ENCODE data around the gene CHIT1.

Gene CHIT1

GRCh38 chr1:203229471-203230135 is at the start of gene CHIT1:
Gene CHIT1 (minus strand): TSS chr1:203229673. CDS start chr1:203229636, 37 bp downstream.
- in situ Hi-C loops (cut with HindIII; ENCODE audit: low pct_ligation_motif_present, low pct_unique_long_range_greater_than_20kb, low sequenced_read_pairs), result no loop called here
- DNase-seq, result no peak

DNA sequence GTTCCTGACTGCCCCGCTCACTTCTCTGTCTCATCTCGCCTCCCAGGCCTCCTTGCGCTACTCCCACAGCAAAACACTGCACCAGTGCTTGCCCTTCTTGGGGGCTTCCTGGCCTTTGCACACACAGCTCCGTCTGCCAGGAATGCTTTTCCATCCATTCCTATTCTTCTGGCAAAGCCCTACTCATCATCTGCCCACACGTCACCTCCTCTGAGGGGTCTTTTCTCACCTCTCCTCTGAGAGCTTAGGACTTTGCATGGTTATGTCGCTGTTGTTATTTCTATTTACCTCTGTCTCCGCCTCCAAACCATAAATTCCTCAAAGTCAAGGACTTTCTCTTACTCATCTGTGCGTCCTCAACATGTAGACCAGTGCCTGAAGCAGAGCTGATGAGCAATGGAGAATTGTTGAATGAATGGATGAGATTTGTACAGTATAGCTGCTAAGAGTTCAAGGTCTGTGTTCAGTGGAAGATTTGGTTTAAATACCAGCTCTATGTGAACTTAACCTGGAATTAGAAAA is 49.5 kb upstream of the CHIT1 start:
- in situ Hi-C loops (cut with HindIII; ENCODE audit: low pct_ligation_motif_present, low pct_unique_long_range_greater_than_20kb, low sequenced_read_pairs), result no loop called here
- no peak for DNase-seq

DNA sequence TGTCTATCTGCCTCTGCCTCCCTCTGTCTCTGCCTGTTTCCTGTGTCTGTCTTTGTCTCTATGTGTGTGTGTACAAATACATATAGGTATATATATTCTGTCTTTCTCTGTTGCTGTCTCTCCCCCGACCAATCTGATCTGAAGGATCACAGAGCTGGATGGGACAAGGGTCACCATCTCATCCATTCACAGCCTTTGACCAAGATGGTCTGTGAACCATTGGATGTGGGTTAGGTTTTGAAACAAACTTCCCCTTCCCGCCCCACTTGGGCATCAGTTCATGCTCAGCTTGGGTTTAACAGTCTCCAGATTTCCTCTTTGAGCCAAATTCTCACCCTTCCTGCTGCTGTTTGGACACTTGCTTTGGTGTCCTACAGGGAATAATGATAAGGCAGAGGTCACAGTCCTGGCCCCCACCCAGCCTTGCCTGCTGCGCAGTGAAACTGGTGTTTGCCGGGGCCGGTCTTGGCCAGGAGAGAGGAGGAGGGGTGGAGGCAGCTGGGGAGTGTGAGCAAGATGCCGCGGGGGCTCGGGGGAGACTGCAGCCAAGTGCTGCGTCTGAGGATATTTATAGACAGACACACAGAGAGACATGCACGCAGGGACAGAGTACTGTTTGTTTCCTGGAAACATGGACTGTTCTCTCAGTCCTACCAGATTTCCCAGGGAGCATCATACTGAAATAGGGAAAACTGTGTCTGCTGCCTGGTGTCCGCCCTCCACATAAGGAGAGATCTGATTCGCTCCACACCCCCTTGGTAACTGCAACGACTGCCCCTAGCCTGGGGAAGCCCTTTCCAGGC is 48.8 kb upstream of the CHIT1 start:
- no peak for DNase-seq

DNA sequence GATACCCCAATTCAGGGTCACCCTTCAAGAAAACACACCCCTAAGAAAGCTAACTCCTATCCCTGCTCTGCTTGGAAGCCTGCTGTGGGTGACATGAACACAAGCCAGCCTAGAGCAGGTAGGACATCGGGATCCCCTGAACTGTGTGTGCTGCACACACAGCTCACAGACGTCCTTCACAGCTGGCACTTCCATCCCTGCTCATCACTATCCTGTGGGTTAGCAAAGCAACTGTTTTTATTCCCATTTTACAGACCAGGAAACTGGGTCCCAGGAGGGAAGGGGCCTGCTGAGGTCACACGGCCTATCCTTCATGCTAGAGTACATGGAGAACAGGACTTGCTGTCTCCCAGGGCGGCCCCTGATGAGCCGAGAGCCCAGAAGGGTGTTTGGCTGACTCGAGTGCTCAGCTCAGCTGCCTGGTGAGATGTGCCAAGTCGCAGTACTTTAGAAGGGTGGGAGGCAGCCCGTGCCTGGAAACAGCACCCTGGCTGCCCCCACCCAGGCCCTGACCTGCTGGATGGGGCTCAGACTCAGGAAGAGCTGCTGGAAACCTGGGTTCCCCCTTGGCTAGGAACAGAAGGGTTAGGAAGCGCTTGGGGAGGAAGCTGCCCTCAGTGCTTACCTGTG is 47.6 kb upstream of the CHIT1 start:
- no peak for DNase-seq
- in situ Hi-C loops (cut with HindIII; ENCODE audit: low pct_ligation_motif_present, low pct_unique_long_range_greater_than_20kb, low sequenced_read_pairs), result no loop called here

More for the DNA sequence above, 48.8 kb upstream of the CHIT1 start:
- in situ Hi-C loops (cut with HindIII; ENCODE audit: low pct_ligation_motif_present, low pct_unique_long_range_greater_than_20kb, low sequenced_read_pairs), result no loop called here

- DNase-seq, result no peak
- in situ Hi-C loops (cut with HindIII; ENCODE audit: low pct_ligation_motif_present, low pct_unique_long_range_greater_than_20kb, low sequenced_read_pairs), result no loop called here
Observed at GRCh38 chr1:203276408-203276807, 46.9 kb upstream of the CHIT1 start.

DNA sequence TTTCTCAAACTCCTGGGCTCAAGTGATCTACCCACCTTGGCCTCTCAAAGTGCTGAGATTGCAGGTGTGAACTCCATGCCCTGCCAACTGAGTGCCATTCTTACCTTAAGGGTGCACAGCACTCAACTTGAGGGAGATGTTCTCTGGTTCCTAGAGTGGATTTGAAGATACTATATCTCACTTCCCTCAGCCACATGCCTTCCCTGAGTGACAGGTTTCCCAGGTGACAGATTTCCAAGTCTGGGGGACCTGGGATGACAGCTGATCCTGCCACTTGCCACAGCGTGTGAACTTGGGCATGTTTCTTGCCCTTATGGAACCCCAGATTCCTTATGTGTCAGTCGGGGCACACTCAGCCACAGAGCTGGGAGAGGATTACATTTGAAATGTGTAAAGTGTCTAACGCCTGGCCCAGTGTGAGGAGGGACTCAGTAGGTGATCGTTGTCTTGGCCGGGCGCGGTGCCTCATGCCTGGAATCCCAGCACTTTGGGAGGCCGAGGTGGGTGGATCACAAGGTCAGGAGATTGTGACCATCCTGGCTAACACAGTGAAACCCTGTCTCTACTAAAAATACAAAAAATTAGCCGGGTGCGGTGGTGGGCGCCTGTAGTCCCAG is 46.3 kb upstream of the CHIT1 start:
- no peak for DNase-seq
- in situ Hi-C loops (cut with HindIII; ENCODE audit: low pct_ligation_motif_present, low pct_unique_long_range_greater_than_20kb, low sequenced_read_pairs), result no loop called here

- in situ Hi-C loops (cut with HindIII; ENCODE audit: low pct_ligation_motif_present, low pct_unique_long_range_greater_than_20kb, low sequenced_read_pairs), result no loop called here
- DNase-seq, result no peak
Observed at GRCh38 chr1:203274603-203275381, 45.3 kb upstream of the CHIT1 start.

DNA sequence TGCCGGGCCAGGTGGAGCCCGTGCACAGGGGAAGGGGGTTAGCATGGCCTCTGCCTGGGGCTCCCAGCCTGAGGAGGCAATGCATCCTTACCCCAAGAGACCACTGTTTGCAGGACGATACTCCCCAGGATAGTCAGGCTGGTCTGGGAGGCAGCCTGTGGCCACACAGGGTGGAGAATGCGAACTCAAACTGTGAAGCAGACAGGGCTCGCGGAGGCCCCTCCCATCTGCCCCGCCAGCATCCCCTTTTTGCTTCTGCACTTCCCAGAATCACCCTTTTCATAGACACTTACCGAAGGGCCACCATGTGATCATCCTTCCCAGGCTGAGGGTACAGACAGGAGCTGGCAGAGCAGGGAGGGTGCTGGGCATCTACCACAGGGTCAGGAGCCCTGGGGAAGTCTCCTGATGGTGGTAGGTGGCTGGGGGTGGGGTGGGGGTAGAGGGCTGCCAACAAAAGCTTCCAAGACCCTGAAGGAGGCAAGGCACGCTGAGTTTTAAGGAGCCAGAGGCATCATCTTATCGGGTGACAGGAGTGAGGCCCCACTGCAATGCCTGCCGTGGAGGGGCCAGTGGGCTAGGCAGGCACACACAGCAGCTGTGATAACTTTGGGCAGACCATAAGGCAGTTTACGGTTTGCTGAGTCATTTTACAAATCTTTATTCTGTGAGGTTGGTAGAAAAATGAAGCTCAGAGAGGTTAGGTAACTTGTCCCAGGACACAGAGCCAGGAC is 44.6 kb upstream of the CHIT1 start:
- in situ Hi-C loops (cut with HindIII; ENCODE audit: low pct_ligation_motif_present, low pct_unique_long_range_greater_than_20kb, low sequenced_read_pairs), result no loop called here
- no peak for DNase-seq

DNA sequence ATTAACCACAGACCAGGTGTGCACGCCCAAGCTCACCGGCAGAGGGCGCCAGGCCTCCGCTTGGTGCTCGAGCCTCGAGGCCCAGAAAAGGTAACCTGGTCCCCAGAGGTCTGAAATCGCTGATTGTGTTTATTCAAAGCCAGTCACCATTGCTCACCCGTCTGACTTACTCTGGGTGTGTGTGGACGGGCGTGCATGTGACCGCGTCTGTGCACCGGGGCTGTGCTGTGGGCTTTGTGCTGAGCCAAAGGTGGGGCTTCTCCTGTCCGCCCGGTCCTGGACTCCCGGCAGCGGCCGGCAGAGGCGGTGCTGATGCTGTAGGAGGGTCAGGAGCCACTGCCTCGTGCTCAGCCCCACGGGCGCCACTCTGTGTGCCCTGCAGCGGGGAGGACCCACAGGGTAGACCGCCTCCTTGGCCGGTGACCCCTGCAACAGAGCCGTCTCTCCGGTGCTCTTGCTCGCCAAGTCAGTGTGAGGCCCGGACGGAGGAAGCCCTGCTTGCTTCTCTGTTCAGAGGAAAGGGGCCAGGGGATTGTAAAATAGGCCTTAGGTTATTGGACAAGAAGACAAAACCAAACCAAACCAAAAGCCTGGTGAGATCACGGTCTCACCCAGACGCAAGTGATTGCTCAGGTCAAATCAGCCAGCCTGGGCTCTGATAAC is 43.9 kb upstream of the CHIT1 start:
- in situ Hi-C loops (cut with HindIII; ENCODE audit: low pct_ligation_motif_present, low pct_unique_long_range_greater_than_20kb, low sequenced_read_pairs), result no loop called here
- peak; percentile 76 for DNase-seq

- in situ Hi-C loops (cut with HindIII; ENCODE audit: low pct_ligation_motif_present, low pct_unique_long_range_greater_than_20kb, low sequenced_read_pairs), result no loop called here
- no peak for DNase-seq
Observed at GRCh38 chr1:203272633-203273205, 43.2 kb upstream of the CHIT1 start.

DNA sequence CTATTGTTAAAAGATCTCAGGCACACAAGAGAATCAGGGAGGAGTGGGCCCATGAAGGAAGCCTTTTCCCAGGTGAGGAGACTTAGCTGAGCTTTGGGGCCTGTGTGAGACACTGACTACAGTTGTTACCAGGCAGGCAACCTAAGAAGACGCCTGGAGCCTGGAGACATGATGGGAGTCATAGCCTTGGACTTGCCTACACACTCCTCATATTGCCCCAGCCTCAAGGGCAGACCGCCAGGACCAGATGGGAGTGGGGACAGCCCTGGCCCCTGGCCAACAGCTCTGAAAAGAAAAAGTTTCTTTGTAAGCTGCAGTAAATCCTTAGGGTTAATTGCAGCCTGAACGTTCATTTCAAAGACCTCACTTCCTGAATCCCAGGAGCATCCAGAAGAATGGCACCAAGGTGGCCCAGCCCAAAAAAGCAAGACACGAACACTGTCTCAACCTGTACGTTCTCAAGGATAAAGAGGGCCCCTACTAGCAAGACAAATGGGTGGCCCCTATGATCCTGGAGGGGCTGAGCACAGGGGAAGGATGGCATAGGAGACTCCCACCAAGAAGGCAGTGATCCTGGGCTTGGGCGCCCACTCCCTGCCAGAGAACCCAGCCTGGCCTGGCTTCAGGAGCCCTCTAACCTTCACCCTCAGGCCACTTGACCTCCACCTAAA is 42.6 kb upstream of the CHIT1 start:
- in situ Hi-C loops (cut with HindIII; ENCODE audit: low pct_ligation_motif_present, low pct_unique_long_range_greater_than_20kb, low sequenced_read_pairs), result no loop called here

DNA sequence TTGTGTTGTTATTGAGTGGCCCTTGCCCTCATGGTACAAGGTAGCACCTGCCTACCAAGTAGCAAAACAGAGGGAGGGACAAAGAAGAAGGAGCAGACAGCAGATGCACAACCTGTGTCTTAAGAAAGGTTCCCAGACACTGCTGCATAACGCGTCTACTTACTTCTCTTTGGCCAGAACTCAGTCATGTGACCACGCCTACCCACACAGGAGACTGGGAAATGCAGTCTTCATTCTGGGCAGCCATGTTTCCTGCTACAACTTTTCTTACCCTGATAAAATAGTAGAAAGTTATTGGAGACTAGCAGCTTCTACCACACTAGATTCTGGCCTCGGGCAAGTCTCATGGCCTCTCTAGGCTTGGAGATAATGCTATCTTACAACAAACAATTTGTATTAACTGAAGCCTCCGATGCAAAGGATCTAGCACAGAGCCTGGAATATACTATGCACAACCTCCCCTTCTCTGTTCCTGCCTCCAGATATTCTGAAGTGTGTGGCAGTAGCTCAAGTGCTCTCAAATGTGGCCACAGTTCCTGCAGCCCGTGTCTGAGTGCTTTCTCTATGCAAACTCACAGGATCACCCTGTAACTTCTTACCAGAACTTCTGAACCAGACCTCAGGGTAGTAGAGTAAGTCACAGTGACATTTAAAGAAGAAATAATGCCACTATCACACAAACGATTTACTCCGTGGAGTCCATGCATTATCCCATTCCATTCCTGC is 41.7 kb upstream of the CHIT1 start:
- in situ Hi-C loops (cut with HindIII; ENCODE audit: low pct_ligation_motif_present, low pct_unique_long_range_greater_than_20kb, low sequenced_read_pairs), result no loop called here
- DNase-seq, result no peak

More for the DNA sequence above, 42.6 kb upstream of the CHIT1 start:
- no peak for DNase-seq

GRCh38 chr1:203270448-203270847 is 41.0 kb upstream of the CHIT1 start:
- DNase-seq, result no peak
- in situ Hi-C loops (cut with HindIII; ENCODE audit: low pct_ligation_motif_present, low pct_unique_long_range_greater_than_20kb, low sequenced_read_pairs), result no loop called here

DNA sequence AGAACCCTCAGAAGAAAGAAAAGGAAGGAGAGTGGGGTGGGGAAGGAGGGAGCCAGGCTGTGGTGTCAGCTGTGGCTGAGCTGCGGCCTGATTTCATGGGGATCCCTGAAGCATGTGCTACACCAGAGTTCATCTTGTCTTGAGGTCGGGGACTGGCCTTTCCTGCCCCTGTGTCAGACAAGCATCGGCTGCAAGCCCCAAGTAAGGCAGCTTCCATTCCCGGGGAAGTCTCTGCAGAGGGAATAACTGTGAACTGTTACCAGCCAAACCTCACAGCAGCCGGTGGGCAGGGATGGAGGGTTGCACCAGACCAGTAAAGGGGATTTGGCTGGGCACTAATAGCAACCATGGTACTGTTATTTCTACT is 40.2 kb upstream of the CHIT1 start:
- in situ Hi-C loops (cut with HindIII; ENCODE audit: low pct_ligation_motif_present, low pct_unique_long_range_greater_than_20kb, low sequenced_read_pairs), result no loop called here
- no peak for DNase-seq

- in situ Hi-C loops (cut with HindIII; ENCODE audit: low pct_ligation_motif_present, low pct_unique_long_range_greater_than_20kb, low sequenced_read_pairs), result no loop called here
- DNase-seq, result peak; percentile 81
Observed at GRCh38 chr1:203268901-203269653, 39.6 kb upstream of the CHIT1 start.
